Cardiac muscle cell (in vitro differentiated cells and primary cell): ENCODE measurements around the gene PLIN3. TPM values are rescaled to one million over a fixed set of nuclear protein-coding genes. Genes with fewer than 3 reads are reported as not detected.
"Not testable (repeated sequence)": the region's sequence is repeated elsewhere in the genome, so short reads cannot be mapped to it uniquely, and the experiment has no call there.

Source experiments
- DNase-seq, 2 donors: peaks; one replicate each; pipeline versions ENCODE4 v3.0.0 to v3.0.0-alpha.2; 2010 to 2017; ENCODE audit warnings: low read depth in 1 of 2, low spot score in 1 of 2
- H3K27ac ChIP-seq: fragments of 200-600 bp; sonication (generic); 2 replicates; pipeline ENCODE4 v1.5.1; 2016
- H3K27me3 ChIP-seq: fragments of 200-600 bp; sonication (generic); 2 replicates; pipeline ENCODE4 v1.6.0; 2016; ENCODE audit warnings: control low read depth
- H3K36me3 ChIP-seq: fragments of 200-600 bp; sonication (generic); 2 replicates; pipeline ENCODE4 v1.5.1; 2016; ENCODE audit warnings: control low read depth
- H3K4me1 ChIP-seq: fragments of 200-600 bp; sonication (generic); 2 replicates; pipeline ENCODE4 v1.8.1; 2017; ENCODE audit warnings: low read depth, mild to moderate bottlenecking, mixed run types
- H3K4me3 ChIP-seq: fragments of 200-600 bp; sonication (generic); 2 replicates; pipeline ENCODE4 v1.5.1; 2016; ENCODE audit warnings: mild to moderate bottlenecking
- H3K9me3 ChIP-seq: fragments of 200-600 bp; sonication (generic); 2 replicates; pipeline ENCODE4 v1.5.1; 2017; ENCODE audit warnings: low read depth, mild to moderate bottlenecking, control low read depth
- polyA plus RNA-seq: library from polyadenylated mRNA; unstranded; fragments of >200 nt; fragmentation: Nextera tagmentation; extraction: Ambion mirVana; gene quantifications from 2 replicates; pipeline ENCODE4 v1.2.1, GENCODE V29; 2016
- total RNA-seq: library from RNA; depleted of rRNA; stranded (reverse); fragments of >200 nt; gene quantifications from 2 replicates; pipeline ENCODE4 v1.2.3, GENCODE V29; 2016
- TF ChIP-seq, protein P1 (sequence below): IDR thresholded peaks from 2 replicates; pipeline ENCODE4 v1.5.1; 2012; ENCODE audit warnings: low read depth, mild to moderate bottlenecking, low read length

Gene PLIN3
- total and polyA plus RNA-seq, 2 experiments from 2014 or later: 108 to 114 TPM

- H3K4me1 ChIP-seq: no peaks in the 10 kb centered on the region
- peak overlapping the region; percentile 50 for H3K4me3 ChIP-seq
- H3K9me3 ChIP-seq: no peaks in the 10 kb centered on the region
- no peak overlapping the region for H3K27ac ChIP-seq
- no peaks in the 10 kb centered on the region for H3K36me3 ChIP-seq
- no peak for DNase-seq
- TF ChIP-seq, protein P1, sequence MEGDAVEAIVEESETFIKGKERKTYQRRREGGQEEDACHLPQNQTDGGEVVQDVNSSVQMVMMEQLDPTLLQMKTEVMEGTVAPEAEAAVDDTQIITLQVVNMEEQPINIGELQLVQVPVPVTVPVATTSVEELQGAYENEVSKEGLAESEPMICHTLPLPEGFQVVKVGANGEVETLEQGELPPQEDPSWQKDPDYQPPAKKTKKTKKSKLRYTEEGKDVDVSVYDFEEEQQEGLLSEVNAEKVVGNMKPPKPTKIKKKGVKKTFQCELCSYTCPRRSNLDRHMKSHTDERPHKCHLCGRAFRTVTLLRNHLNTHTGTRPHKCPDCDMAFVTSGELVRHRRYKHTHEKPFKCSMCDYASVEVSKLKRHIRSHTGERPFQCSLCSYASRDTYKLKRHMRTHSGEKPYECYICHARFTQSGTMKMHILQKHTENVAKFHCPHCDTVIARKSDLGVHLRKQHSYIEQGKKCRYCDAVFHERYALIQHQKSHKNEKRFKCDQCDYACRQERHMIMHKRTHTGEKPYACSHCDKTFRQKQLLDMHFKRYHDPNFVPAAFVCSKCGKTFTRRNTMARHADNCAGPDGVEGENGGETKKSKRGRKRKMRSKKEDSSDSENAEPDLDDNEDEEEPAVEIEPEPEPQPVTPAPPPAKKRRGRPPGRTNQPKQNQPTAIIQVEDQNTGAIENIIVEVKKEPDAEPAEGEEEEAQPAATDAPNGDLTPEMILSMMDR: no peak
- peaks cover 15% of the 10 kb centered on the region for H3K27me3 ChIP-seq
Measured at GRCh38 chr19:4830768-4831265, 36.6 kb downstream of the PLIN3 start.

GRCh38 chr19:4830332-4830731, 37.1 kb downstream of the PLIN3 start:
- Histone ChIP-seq H3K27ac (no peak overlapping the region), H3K36me3 (no peaks in the 10 kb centered on the region), H3K9me3 (no peaks in the 10 kb centered on the region), H3K4me1 (no peaks in the 10 kb centered on the region), H3K27me3 (peaks cover 15% of the 10 kb centered on the region), H3K4me3 (no peak overlapping the region)
- DNase-seq: no peak
- TF ChIP-seq, protein P1: no peak

DNA sequence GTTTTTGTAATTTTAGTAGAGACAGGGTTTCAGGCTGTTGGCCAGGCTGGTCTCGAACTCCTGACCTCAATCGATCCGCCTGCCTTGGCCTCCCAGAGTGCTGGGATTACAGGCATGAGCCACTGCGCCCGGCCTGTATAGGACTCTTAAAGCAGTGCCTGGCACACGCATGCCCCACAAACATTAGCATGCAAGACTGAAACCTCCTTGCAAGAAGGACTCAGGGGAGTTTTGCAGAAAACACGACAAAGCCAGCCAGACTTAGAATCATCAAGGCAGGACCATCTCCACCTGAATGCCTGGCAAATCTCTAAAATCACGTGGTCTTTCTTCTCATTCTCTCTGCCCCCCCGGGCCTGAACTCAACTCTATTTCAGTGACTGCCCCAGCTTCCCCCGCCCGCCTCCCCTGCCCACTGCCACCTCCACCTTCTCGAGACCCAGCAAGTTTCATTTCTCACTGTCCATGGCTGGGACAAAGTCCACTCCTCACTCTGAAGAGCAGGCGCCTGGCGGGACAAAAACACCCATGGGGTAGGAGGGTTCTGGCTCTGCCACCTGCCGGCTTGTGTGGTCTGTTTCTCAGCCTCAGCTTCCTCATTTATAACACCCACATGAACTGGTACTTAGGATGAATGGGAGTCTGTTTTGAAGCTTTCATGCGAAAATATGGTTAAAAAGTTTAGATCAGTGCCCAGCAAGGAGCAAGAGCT, 38.3 kb downstream of the PLIN3 start:
- peaks cover 15% of the 10 kb centered on the region for H3K27me3 ChIP-seq
- DNase-seq: no peak
- no peaks in the 10 kb centered on the region for H3K36me3 ChIP-seq
- TF ChIP-seq, protein P1: no peak
- no peaks in the 10 kb centered on the region for H3K4me1 ChIP-seq
- H3K27ac ChIP-seq: no peak overlapping the region
- H3K9me3 ChIP-seq: no peaks in the 10 kb centered on the region
- H3K4me3 ChIP-seq: no peak overlapping the region

DNA sequence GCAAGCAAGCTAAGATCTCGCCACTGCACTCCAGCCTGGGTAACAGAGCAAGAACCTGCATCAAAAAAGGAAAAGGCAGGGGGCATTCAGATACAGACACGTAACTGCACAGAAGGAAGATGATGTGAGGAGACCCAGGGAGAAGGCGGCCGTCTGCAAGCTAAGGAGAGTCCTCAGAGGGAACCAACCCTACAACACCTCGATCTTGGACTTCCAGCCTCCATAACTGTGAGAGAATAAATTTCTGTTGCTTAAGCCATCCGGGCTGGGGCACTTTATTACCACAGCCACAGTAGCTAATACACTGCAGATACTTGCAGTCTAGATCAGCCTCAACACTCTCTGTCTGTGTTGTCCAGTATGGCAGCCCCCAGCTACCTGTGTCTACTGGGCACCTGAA, 43.9 kb downstream of the PLIN3 start:
- no peaks in the 10 kb centered on the region for H3K9me3 ChIP-seq
- TF ChIP-seq, protein P1: no peak
- H3K27me3 ChIP-seq: no peaks in the 10 kb centered on the region
- no peaks in the 10 kb centered on the region for H3K4me1 ChIP-seq
- no peak overlapping the region for H3K4me3 ChIP-seq
- no peak for DNase-seq
- no peak overlapping the region for H3K27ac ChIP-seq
- no peaks in the 10 kb centered on the region for H3K36me3 ChIP-seq

DNA sequence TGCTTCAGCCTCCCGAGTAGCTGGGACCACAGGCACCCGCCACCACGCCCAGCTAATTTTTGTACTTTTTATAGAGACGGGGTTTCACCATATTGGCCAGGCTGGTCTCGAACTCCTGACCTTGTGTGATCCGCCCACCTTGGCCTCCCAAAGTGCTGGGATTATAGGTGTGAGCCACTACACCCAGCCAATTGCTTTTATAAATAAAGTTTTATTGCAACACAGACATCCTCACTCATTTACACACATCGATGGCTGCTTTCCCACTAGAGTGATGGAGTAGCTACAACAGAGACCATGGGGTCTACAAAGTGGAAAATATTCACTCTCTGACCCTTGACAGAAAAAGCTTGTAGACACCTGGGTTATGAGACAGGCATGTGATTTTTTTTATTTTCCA, 45.1 kb downstream of the PLIN3 start:
- H3K9me3 ChIP-seq: not testable (repeated sequence)

GRCh38 chr19:4821265-4821664, 46.2 kb downstream of the PLIN3 start:
- no peaks in the 10 kb centered on the region for H3K27me3 ChIP-seq

More for the DNA sequence above, 45.1 kb downstream of the PLIN3 start:
- H3K27me3 ChIP-seq, H3K27ac ChIP-seq, H3K4me1 ChIP-seq, DNase-seq, H3K4me3 ChIP-seq, H3K36me3 ChIP-seq: not testable (repeated sequence)

More at GRCh38 chr19:4821265-4821664, 46.2 kb downstream of the PLIN3 start:
- H3K4me3 ChIP-seq: no peak overlapping the region
- no peak overlapping the region for H3K27ac ChIP-seq
- H3K36me3 ChIP-seq: no peaks in the 10 kb centered on the region
- H3K4me1 ChIP-seq: no peaks in the 10 kb centered on the region
- no peak for DNase-seq
- no peaks in the 10 kb centered on the region for H3K9me3 ChIP-seq
- TF ChIP-seq, protein P1: no peak
